Activated effector memory CD4-positive, alpha-beta T cell treated with Interleukin-2 at 50 U/mL for 16 hours (primary cell): ENCODE measurements around the gene CGN.

Experiments used
- DNase-seq: peaks from one replicate; pipeline ENCODE4 v3.0.0-alpha.2; 2020

The CGN gene, protein sequence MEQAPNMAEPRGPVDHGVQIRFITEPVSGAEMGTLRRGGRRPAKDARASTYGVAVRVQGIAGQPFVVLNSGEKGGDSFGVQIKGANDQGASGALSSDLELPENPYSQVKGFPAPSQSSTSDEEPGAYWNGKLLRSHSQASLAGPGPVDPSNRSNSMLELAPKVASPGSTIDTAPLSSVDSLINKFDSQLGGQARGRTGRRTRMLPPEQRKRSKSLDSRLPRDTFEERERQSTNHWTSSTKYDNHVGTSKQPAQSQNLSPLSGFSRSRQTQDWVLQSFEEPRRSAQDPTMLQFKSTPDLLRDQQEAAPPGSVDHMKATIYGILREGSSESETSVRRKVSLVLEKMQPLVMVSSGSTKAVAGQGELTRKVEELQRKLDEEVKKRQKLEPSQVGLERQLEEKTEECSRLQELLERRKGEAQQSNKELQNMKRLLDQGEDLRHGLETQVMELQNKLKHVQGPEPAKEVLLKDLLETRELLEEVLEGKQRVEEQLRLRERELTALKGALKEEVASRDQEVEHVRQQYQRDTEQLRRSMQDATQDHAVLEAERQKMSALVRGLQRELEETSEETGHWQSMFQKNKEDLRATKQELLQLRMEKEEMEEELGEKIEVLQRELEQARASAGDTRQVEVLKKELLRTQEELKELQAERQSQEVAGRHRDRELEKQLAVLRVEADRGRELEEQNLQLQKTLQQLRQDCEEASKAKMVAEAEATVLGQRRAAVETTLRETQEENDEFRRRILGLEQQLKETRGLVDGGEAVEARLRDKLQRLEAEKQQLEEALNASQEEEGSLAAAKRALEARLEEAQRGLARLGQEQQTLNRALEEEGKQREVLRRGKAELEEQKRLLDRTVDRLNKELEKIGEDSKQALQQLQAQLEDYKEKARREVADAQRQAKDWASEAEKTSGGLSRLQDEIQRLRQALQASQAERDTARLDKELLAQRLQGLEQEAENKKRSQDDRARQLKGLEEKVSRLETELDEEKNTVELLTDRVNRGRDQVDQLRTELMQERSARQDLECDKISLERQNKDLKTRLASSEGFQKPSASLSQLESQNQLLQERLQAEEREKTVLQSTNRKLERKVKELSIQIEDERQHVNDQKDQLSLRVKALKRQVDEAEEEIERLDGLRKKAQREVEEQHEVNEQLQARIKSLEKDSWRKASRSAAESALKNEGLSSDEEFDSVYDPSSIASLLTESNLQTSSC

DNA sequence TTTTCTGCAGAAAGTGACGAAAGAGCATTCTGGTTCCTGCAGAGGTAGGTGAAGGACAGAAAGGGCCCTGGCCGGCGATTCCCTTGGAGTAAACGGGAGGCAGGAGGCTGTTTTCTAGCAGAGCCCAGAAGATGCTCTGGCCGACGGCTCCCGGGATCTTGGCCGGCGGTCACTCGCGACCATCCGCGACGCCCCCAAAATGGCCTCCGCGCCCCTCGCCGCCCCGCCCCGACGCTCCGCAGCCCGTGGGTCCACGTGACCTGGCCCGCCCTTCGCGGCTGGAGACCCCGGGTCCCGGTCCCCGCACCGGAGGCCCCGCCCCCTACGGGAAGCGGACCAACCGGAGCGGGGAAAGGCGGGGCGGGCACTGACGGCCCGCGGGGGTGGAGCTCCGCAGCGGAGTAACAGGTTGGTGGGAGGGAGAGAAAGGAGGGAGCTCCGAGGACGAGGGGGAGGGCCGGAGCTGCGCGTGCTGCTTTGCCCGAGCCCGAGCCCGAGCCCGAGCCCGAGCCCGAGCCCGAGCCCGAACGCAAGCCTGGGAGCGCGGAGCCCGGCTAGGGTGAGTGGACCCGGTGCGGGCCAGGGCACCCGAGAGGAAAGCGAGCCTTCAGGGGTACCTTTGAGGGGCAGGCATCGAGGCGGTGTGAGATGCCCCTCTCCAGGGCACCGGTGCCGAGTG, at the start of gene CGN:
TSS of gene CGN (plus strand) at position 431 of the 679 bp plus-strand sequence. CDS start 7,133 bp downstream, outside the sequence.
- DNase-seq = peak; percentile 82

DNA sequence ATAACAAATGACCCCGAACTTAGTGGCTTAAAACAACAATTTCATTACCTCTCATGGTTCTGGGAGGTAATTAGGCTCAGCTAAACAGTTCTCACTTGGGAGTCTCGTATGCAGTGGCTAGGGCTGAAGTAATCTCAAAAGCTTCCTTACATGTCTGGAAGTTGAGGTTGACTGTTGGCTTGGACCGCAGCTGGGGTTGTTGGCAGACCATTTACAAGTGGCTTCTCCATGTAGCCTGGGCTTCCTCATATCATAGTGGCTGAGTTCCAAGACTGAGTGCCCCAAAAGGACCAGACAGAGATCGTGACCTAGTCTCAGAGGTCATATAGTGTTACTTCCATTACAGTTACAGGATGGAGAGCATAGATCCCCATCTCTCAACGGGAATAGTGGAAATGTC, 49.5 kb upstream of the CGN start:
- no peak for DNase-seq

DNA sequence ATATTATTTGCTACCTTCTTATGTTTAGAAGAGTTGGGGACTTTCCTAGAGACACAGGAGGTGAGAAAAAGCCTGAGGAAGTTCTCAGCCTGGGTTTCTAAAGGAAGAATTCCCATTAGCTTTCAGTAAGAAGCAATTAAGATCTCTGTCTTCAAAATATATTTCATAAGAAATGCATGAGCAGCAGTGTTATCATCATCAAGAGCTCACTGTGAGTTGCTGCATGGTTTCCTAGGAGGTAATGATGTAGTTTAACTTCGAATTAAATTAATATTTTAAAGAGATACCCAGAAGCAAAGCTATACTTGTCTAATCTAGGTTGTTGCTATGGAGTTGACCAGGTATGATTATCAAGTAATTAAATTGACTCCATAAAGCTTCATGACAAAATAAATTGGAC, 46.2 kb upstream of the CGN start:
- no peak for DNase-seq

DNA sequence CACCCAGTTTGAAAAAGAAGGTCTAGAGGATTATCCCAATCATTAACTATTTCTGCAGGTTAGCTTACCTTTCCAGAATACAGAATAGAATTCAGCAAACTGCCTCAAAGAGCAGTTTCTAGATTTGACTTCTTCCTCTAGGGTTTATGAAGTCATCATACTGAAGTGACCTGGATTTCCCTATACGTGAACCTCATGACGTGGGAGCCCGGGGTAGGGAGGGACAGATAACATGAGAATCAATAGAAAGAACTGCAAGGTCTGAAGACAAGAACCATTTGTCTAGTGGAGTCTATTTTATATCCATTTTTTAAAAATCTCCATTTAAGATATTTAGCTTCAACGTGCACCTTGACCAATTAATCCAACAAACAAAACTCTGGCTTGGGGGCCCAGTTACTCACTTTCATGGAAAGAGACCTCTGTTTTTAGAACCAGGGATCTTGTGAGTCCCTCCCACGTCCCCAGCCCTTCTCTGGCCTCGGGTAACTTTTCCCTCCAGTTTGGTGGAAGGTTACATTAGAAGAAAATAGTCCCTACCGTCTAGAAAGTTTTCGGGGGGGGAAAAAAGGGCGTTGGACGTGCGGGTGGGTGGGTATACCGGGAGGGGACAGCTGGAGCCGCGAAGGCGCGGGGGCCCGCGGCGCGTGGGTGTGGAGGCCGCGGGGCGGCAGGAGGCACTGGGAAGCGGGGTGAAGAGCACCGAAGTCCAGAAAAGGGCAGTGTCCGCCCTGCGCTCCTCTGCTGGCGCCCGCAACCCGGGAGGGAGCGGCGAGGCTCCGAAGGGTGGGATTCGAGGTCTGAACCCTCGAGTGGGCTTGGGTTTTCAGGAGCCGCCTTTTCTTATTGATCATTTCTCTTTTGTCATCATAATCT, 38.1 kb upstream of the CGN start:
- DNase-seq = peak; percentile 10

DNA sequence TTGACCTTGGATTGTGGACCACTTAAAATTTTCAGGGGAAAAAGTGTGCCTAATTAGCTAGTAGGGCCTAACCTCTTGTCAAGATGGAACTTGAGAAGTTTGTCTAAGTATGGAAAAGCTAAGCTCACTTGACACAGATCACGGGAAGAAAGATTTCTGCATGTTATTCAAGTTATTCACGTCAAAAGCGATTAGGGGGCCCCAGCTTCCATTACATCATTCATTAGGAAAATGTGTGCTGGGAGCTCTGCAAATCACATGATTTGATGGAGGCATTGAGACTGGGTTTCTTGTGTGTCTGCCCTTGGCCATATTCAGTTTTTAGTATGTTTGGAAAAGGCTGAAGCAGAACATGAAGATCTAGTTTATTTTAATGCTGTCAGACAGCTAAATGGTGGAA, 36.4 kb upstream of the CGN start:
- DNase-seq = no peak

DNA sequence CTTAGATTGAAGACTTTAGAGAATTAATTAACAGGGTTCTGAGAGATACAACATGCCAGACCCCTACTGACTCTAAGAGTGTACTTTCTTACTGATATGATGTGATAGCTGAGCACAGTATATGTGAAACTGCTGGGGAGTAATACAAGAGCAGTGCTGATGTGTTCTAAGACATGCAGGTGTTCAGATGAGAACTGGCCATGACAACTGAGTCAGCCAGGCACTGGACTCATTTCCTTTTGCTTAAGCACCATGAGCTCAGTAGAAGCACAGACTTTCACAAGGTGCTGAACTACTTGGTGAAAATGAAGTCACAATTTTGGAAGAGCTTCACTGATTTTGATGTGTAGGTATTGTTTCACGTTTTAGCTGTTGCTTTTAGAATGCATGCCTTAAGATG, 36.0 kb upstream of the CGN start:
- no peak for DNase-seq

DNA sequence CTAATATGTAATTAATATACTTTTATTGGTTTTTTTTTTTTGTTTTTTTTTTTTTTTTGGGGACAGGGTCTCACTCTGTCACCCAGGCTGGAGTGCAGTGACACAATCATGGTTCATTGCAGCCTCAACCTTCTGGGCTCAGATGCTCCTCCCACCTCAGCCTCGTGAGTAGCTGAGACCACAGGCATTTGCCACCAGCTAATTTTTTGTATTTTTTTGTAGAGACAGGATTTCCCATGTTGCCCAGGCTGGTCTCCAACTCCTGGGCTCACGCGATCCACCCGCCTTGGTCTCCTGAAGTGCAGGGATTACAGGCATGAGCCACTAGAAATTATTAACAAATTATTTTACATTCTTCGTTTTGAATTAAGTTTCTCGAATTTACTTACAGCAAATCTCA, 35.1 kb upstream of the CGN start:
- no peak for DNase-seq

DNA sequence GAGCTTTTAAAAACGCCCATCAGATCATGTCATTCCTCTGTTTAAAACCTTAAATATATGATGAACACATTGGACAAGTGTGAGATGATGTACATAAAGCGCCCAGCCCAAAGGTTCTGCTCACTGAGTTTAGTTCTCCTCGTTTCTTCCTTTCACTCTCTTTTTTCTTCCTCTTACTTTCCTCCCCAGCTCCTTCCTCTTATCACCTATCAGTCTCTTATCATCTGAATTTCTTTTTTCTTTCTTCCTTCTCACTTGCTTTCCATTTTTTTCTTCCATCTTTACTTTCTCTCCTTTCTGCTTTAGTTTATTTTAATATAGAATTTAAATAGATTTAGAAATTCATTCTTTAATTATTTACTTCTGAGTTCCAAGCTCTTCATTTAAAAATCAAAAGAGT, 34.1 kb upstream of the CGN start:
- DNase-seq = no peak

DNA sequence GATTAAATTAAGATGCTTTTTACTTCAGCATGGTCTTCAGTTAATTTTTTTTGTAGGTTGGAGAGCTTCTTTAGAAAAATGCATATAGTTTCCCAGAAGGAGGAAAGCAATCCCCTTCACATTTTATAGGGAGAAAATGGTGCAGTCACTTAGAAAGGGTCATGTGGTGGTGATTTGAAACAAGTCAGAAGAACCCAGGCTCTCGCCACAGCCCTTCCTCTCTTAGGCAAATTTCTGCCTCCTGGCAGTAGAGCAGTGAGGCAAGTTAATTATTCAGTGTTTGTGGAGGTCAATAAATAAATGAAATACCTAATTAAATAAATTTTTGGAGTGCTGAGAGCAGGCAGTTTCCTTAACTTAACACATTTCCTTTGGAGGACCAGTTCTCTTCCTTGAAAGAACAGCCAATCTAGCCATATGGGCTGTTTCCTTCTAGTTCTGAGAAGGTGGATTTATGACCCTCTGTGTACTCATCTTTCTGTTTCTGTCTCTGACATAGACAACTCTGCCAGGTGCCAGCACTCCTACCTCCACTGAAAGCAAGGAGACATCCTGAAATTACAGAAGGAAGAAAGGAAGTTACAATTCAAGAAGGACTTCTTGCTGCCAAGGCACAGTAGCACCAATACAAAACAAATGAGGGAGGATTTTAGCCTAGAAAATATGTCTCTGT, 32.9 kb upstream of the CGN start:
- no peak for DNase-seq

DNA sequence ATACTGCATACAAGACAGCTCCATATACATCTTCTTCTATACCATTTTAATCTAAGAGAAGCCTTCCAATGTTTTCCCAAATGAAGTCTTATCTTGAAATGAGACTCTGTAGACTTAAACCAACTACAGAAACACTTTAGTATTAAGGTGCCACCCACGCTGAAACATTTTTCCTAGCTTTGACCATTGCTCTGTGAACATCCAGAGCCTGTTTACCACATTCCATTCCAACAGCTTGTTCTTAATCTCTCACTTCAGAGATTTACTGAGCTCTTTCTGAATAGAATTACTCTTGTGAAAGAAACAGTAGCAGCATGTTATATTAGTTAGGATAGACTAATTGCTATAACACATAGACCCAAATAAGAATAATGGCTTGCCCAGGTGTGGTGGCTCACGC, 32.3 kb upstream of the CGN start:
- DNase-seq = no peak

DNA sequence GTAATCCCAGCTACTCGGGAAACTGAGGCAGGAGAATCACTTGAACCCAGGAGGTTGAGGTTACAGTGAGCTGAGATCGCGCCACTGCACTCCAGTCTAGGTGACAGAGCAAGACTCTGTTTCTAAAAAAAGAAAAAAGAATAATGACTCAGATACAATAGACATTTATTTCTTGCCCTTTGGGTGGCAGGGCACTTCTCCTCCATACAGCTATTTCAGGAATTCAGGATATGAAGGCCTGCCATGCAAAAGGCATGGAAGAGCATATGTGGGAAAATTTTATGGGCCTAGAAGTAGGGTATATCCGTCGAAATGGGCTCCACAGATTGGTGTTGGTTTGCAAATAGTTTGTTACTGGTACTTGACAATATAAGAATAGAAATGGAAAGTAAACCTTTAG, 31.7 kb upstream of the CGN start:
- no peak for DNase-seq

DNA sequence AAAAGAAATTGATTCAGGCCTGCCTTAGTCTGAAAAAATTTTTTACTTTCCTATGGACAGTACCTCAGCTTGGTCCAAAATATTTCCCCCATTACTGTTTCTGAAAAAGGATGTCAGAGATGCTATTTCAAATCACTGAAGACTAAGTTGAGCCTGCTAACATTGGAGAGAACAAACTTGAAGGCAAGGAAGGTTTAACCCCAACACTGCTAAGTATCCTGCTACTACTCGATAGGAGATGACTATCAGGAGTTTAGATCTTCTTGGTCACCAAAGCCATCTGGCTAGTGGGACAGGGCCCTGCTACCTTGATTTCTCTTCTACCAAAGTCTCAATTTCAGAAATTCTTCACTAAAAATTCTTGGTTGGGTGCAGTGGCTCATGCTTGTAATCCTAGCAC, 29.2 kb upstream of the CGN start:
- DNase-seq = no peak

DNA sequence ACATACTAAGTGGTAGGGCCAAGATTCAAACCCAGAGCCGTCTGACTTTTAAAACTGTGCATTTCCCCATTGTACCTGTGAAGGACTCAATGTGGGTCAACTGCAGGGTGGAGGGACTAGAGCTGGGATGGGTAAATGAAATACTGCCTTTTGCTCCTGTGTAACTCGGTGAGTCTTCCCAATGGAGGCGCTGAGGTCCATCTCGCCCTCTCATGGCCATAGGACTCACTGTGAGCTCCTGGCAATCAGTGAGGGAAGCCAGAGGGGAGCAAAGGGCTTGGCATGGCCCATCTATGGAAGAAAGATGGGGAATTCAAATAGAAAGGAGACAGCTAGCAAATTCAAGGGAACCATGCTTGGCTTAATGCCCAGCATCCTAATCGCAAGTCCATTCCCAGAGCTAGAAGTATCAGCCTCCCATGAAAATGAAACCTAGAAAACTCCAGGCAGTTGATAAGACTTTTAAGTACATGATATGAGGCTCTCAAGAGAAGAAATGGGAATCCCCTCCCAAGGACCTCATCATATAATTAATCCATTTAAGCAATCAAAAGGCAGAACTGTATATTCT, 25.4 kb upstream of the CGN start:
- DNase-seq = no peak

DNA sequence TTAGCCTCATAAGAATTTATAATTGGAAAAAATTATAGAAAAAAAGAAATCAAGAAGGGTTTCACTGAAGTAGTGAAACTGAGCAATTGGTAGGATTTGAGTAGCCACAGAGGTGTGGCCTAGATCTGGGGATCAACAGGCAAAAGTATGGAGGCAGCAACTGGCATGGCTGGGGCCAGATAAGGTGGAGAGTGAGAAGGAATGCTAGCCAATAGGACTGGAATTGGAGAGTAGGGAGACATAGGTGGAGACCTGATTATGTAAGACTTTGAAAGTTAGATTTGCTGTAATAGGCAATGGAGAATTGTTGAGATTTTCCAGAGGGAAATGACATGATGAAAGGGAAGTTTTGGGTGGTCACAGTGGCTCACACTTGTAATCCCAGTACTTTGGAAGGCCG, 24.6 kb upstream of the CGN start:
- DNase-seq = no peak

DNA sequence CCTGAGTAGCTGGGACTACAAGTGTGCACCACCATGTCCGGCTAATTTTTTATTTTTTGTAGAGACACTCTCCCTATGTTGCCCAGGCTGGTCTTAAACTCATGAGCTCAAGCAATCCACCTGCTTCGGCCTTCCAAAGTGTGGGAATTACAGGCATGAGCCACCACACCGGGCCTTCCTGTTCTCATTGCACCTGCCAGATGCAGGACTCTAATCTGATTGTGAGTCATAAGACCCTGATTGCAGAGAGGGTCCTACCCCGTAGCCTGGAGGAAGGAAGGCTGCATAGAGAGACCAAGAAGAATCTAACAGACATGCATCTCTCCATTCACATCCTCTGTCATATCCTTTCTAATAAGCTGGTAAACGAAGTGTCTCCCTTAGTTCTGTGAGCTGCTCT, 19.5 kb upstream of the CGN start:
- no peak for DNase-seq

DNA sequence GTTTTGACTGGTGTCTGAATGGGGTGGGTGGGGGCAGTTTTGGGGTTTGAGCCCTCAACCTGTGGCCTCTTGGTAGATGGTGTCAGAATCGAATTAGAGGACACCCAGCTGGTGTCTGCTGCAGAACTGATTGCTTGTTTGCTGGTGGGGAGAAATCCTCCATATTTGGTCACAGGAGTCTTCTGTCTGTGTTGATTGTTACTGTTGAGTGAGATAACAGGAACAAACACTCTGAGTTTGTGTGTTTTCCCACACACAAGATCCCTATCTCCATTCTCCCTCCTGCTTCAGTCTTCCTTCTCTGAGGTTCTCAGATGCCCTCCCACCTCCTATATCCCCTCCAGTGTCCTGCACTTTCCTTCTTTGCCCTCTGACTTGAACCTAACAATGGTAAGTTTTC, 19.1 kb upstream of the CGN start:
- no peak for DNase-seq

DNA sequence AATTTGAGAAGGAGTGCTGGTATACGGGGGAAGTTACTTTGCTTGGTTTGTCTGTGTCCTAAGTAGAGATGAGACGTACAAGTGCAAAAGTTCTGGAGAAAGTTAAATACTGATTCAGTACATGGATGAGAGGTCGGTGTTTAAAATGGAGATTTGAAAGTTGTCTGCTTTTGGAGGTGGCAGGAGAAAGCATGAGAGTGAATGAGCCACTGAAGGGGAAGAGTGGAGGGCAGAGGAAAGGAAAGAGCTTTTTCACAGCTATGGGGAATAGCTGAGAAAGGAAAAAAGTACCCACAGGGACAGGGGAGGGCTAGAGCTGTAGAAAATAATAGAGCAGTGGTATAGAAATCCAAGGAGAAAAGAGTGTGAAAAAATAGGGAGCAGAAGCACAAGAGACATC, 18.1 kb upstream of the CGN start:
- no peak for DNase-seq

DNA sequence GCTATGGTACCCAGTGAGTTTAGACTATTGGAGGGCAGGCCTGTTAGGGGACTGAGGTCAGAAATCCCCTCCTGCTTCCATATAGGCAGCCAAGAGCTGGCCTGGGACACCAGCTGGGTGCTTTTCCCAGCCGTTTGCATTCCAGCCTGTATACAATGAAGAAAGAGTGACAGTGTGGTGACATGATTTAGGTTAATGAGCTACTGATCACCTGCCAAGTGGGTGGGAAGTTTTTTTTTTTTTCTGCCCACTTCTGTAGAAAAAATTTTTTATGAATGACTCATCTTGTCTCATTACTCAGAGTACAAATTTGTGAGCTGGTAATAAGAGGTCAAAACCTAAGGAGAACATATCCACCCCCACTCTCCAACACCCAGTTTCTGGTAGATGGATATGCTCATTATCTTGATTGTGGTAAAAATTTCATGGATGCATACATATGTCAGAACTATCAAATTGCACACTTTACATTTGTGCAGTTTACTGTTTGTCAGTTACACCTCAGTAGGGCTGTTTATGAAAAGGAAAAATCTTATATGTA, 16.4 kb upstream of the CGN start:
- no peak for DNase-seq

DNA sequence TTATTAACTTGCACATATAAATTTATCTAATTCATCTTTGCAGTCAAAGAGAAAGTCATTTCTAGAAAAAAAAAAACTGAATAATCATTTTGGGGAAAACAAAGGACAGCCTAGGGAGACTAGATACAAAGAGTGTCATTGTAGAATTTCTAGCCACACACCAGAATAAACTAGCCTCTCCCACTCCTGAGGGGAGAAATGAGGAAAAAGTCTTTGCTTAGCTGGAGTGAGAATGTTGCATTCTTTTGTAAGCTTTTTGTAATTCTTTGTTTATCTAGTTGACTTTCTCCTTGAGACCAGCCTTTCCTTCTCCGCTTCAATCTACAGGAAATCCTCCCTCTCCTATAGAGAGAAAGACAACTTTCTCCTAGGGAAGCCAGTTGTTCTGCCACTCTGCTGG, 15.9 kb upstream of the CGN start:
- DNase-seq = no peak

DNA sequence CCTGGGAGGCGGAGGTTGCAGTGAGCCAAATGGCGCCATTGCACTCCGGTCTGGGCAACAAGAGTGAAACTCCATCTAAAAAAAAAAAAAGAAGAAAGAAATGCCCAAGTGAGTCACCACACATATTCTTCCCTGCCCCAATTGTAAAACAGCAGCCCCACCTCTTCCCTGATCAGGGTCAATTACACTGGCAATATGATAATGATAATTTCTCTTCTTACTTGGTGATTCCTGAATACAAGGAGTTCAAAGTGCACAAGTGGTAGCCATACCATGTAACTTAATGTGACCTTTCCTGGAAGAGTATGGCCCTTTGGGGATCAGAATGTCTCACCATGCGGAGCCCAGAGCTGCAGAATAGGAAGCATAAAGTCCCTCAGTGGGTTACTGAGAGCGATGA, 11.8 kb upstream of the CGN start:
- no peak for DNase-seq

DNA sequence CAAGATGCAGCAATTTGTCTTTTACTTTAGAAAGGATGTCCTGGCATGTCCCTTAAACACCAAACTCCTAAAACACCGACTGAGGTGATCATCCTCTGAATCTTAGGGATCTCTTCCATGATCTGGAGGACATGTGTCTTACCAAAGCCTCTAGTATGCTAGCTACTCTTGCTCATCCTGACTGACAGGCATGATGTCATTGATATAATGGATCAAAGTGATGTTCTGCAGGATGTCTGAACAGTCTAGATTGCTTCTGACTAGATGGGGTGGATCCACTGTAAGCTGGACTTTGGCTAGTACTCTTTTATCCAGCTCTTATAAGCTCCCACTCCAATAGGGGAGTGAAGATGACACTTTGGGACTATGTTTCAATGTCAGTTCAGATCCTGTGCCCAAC, 11.3 kb upstream of the CGN start:
- no peak for DNase-seq
